Breast epithelium (tissue), 4 donors: ENCODE results near the gene MAN1A1. TPM values are rescaled to one million over a fixed set of nuclear protein-coding genes. Genes with fewer than 3 reads are reported as not detected.

Experiments
- DNase-seq, 2 donors: peaks; one replicate each; pipeline ENCODE4 v3.0.0-alpha.2; 2019; ENCODE audit warnings: low spot score in 2 of 2
- H3K27ac ChIP-seq, 2 donors: fragments of 200-600 bp; sonication (generic) in 1 of 2; one replicate each; pipeline ENCODE4 v1.5.1; 2016 to 2019; ENCODE audit warnings: mild to moderate bottlenecking in 1 of 2
- H3K27me3 ChIP-seq, 2 donors: fragments of 200-600 bp; sonication (generic) in 1 of 2; one replicate each; pipeline versions ENCODE4 v1.5.1 to v1.6.0; 2017 to 2019; ENCODE audit warnings: control low read depth in 1 of 2, mild to moderate bottlenecking in 1 of 2
- H3K36me3 ChIP-seq: fragments of 200-600 bp; one replicate; pipeline ENCODE4 v1.5.1; 2019
- H3K4me1 ChIP-seq, 2 donors: fragments of 200-600 bp; sonication (generic); one replicate each; pipeline ENCODE4 v1.5.1; 2016 to 2019; ENCODE audit warnings: control low read depth in 1 of 2
- H3K4me3 ChIP-seq, 3 donors: fragments of 200-600 bp; sonication (generic); 1 replicate in 2 of 3; 2 replicates in 1 of 3; pipeline ENCODE4 v1.5.1; 2016 to 2019; ENCODE audit warnings: mild to moderate bottlenecking in 3 of 3, moderate library complexity in 2 of 3
- H3K9me3 ChIP-seq, 2 donors: fragments of 200-600 bp; sonication (generic) in 1 of 2; one replicate each; pipeline ENCODE4 v1.5.1; 2016 to 2019; ENCODE audit warnings: control low read depth in 1 of 2
- CTCF ChIP-seq, 3 donors: fragments of 450-650 bp; IDR thresholded peaks; one replicate each; pipeline ENCODE4 v1.5.1; 2016 to 2017; ENCODE audit warnings: antibody characterized with exemption in 3 of 3, mild to moderate bottlenecking in 3 of 3, moderate library complexity in 3 of 3
- POLR2A ChIP-seq: fragments of 450-650 bp; IDR thresholded peaks from one replicate; pipeline ENCODE4 v1.6.1; 2016; ENCODE audit warnings: antibody characterized with exemption, mild to moderate bottlenecking, moderate library complexity
- POLR2AphosphoS5 ChIP-seq, 3 donors: sonication (generic); formaldehyde crosslinking; IDR thresholded peaks; one replicate each; pipeline ENCODE4 v1.6.1; 2017; ENCODE audit warnings: antibody characterized with exemption in 3 of 3
- intact Hi-C: fragments of 100-400 bp; cut with DNase I; formaldehyde crosslinking; loops from one replicate; pipeline ENCODE4 v1.15.1; 2023; ENCODE audit warnings: low total_unique reads
- total RNA-seq, 3 donors: library from RNA; depleted of rRNA; stranded (reverse); fragments of >200 nt; gene quantifications; one replicate each; pipeline ENCODE4 v1.1.0, GENCODE V29; 2016

Gene MAN1A1
- total RNA-seq, 3 donors from 2014 or later: 81.2 to 481 (median 104) TPM

GRCh38 chr6:119312441-119312840 lies 37.1 kb downstream of the MAN1A1 start:
- intact Hi-C loops: no loop called here
- no peaks in the 10 kb centered on the region for H3K4me1 ChIP-seq
- no peak for TF ChIP-seq POLR2AphosphoS5 (IDR thresholded peaks at IDR 0.05)
- TF ChIP-seq CTCF (IDR thresholded peaks at IDR 0.05): no peak
- no peak for TF ChIP-seq POLR2A
- H3K27me3 ChIP-seq: no peaks in the 10 kb centered on the region
- no peak overlapping the region for H3K27ac ChIP-seq
- no peaks in the 10 kb centered on the region for H3K9me3 ChIP-seq
- H3K4me3 ChIP-seq: no peak overlapping the region
- no peaks in the 10 kb centered on the region for H3K36me3 ChIP-seq
- no peak for DNase-seq

GRCh38 chr6:119311514-119312142 lies 37.9 kb downstream of the MAN1A1 start:
- Histone ChIP-seq H3K36me3 (no peaks in the 10 kb centered on the region), H3K4me1 (no peaks in the 10 kb centered on the region), H3K27ac (no peak overlapping the region), H3K27me3 (no peaks in the 10 kb centered on the region), H3K9me3 (no peaks in the 10 kb centered on the region), H3K4me3 (no peak overlapping the region)
- TF ChIP-seq CTCF (IDR thresholded peaks at IDR 0.05) (no peak), POLR2A (no peak), POLR2AphosphoS5 (IDR thresholded peaks at IDR 0.05) (no peak)
- no peak for DNase-seq
- intact Hi-C loops: no loop called here

DNA sequence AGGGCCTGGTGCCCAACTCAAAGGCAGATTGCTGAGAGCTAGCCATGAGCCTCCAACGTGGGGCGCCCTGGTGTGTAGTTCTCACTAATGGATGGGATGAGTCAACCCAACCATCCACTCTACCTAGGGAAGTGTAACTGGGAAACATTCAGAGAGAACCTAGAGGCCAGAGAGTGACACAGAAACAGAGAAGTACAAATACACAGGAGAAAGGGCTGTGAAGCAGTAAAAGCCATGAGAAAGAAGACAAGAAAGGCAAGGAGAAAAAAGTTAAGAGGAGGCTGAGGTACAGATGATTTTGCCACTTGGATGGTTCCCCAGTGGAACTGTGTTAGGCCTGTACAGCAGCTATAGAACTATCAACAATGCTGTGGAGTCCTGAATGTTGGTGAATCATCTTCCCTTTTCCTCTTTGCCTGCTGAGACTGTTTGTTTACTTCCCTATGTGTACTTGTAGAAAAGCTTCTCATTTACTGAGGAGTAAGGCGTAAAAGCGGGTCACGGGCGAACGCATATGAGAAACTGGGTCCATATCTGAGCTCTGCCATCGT lies 39.0 kb downstream of the MAN1A1 start:
- H3K9me3 ChIP-seq: no peaks in the 10 kb centered on the region
- H3K4me1 ChIP-seq: no peaks in the 10 kb centered on the region
- DNase-seq: no peak
- no peaks in the 10 kb centered on the region for H3K27me3 ChIP-seq
- intact Hi-C loops: no loop called here
- no peak overlapping the region for H3K27ac ChIP-seq
- TF ChIP-seq POLR2AphosphoS5 (IDR thresholded peaks at IDR 0.05): no peak
- no peak for TF ChIP-seq POLR2A
- no peak for TF ChIP-seq CTCF (IDR thresholded peaks at IDR 0.05)
- H3K36me3 ChIP-seq: no peaks in the 10 kb centered on the region
- H3K4me3 ChIP-seq: no peak overlapping the region

DNA sequence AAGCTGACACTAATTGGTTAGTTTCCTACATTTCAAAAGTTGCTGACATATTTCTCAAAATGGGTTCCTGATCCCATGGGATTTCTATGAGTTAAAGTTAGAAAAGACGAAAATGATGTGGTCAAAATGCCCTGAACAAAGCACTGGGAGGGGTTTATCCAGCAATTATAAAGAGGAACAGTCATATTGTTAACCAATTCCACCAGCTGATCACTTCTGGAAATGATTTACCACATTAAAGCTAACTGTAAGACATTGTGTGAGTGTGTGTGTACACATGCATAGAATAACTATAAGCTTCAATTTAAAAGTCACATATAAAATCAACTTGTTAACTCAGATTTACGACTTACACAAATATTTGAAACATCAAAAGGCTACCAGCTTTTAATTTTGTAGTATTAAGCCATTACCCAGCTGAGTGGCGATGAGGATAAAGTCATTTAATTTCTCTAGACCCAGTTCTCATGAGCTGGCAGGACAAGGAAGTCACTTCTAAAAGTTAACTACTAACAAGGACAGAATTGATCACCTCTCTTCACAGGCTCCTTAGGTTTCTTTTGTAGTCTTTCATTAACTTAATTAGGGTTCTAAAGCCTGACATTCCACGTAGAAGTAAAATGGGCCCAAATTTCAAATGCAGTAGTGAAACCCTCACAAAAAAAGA lies 40.4 kb downstream of the MAN1A1 start:
- Histone ChIP-seq H3K9me3 (no peaks in the 10 kb centered on the region), H3K4me3 (no peak overlapping the region), H3K27me3 (no peaks in the 10 kb centered on the region), H3K27ac (no peak overlapping the region), H3K36me3 (no peaks in the 10 kb centered on the region), H3K4me1 (no peaks in the 10 kb centered on the region)
- TF ChIP-seq POLR2AphosphoS5 (IDR thresholded peaks at IDR 0.05): no peak
- no peak for TF ChIP-seq CTCF (IDR thresholded peaks at IDR 0.05)
- no peak for TF ChIP-seq POLR2A
- DNase-seq: no peak
- intact Hi-C loops: no loop called here

DNA sequence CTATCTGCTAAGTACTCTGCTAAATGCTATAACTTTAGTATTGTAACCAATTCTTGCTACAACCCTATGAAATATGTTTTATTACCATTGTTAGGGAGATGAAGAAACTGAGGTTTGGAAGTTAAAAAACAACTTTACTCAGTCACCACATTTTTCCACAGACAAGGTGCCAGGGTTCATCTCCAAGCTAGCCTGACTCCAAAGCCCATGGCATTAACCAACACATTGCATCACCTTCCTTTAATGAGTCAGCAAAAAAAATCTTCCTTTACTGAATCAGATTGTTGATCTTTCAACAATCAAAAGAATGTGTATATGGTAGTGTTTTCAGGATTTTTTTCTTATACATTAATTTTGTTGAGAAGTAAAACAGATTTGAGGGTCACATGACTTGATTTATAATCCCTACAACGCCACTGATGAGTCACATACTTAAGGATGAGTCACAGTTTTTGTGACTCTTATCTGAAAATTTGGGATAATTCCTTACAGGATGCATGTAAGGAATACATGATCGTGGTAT lies 41.5 kb downstream of the MAN1A1 start:
- intact Hi-C loops: no loop called here

More for the DNA sequence above, 41.5 kb downstream of the MAN1A1 start:
- Histone ChIP-seq H3K27ac (no peak overlapping the region), H3K9me3 (no peaks in the 10 kb centered on the region), H3K27me3 (no peaks in the 10 kb centered on the region), H3K36me3 (no peaks in the 10 kb centered on the region), H3K4me1 (no peaks in the 10 kb centered on the region), H3K4me3 (no peak overlapping the region)
- no peak for DNase-seq
- no peak for TF ChIP-seq CTCF (IDR thresholded peaks at IDR 0.05)
- TF ChIP-seq POLR2A: no peak
- no peak for TF ChIP-seq POLR2AphosphoS5 (IDR thresholded peaks at IDR 0.05)
